Mesendoderm (in vitro differentiated cells): ENCODE results near the gene DNAI4.
A peak's percentile ranks its signal among the peaks of the same experiment; 100 is the strongest.
"Not testable (repeated sequence)": the region's sequence is repeated elsewhere in the genome, so short reads cannot be mapped to it uniquely, and the experiment has no call there.

Source experiments
- DNase-seq: peaks from one replicate; pipeline ENCODE4 v3.0.0; 2013
- H2AK5ac ChIP-seq: 2 replicates; pipeline ENCODE4 v1.6.1; 2013; ENCODE audit warnings: low read length, inconsistent platforms
- H2BK120ac ChIP-seq: 2 replicates; pipeline ENCODE4 v1.6.1; 2013; ENCODE audit warnings: low read depth, mild to moderate bottlenecking, low read length, moderate library complexity, mixed read lengths
- H2BK15ac ChIP-seq: replicated peaks from 2 replicates; pipeline ENCODE4 v1.6.1; 2013; ENCODE audit warnings: low read depth, mild to moderate bottlenecking, moderate library complexity
- H2BK5ac ChIP-seq: 2 replicates; pipeline ENCODE4 v1.6.1; 2013; ENCODE audit warnings: low read length, inconsistent platforms
- H3K18ac ChIP-seq: 2 replicates; pipeline ENCODE4 v1.6.1; 2013; ENCODE audit warnings: mild to moderate bottlenecking, low read length, mixed read lengths
- H3K23ac ChIP-seq: one replicate; pipeline ENCODE4 v1.6.1; 2013; ENCODE audit warnings: low read length
- H3K27ac ChIP-seq: 2 replicates; pipeline ENCODE4 v1.5.1; 2013; ENCODE audit warnings: low read depth, mild to moderate bottlenecking, inconsistent platforms, low read length, moderate library complexity
- H3K27me3 ChIP-seq: 2 replicates; pipeline ENCODE4 v1.6.1; 2013; ENCODE audit warnings: low read length, control low read depth, mild to moderate bottlenecking, inconsistent platforms; ENCODE audit not compliant: insufficient read depth, poor library complexity
- H3K36me3 ChIP-seq: 2 replicates; pipeline ENCODE4 v1.6.1; 2013; ENCODE audit warnings: low read length, inconsistent platforms; ENCODE audit not compliant: control insufficient read depth, insufficient read depth
- H3K4ac ChIP-seq: one replicate; pipeline ENCODE4 v1.6.1; 2013; ENCODE audit warnings: low read depth, mild to moderate bottlenecking, low read length, moderate library complexity
- H3K4me1 ChIP-seq: 2 replicates; pipeline ENCODE4 v1.6.1; 2013; ENCODE audit warnings: low read depth, low read length, inconsistent platforms; ENCODE audit not compliant: control insufficient read depth
- H3K4me2 ChIP-seq: 2 replicates; pipeline ENCODE4 v1.6.1; 2013; ENCODE audit warnings: low read length
- H3K4me3 ChIP-seq: 2 replicates; pipeline ENCODE4 v1.5.1; 2013; ENCODE audit warnings: mild to moderate bottlenecking, low read length
- H3K56ac ChIP-seq: one replicate; pipeline ENCODE4 v1.6.1; 2013; ENCODE audit warnings: low read length
- H3K79me1 ChIP-seq: 2 replicates; pipeline ENCODE4 v1.6.1; 2013; ENCODE audit warnings: low read length, inconsistent platforms
- H3K79me2 ChIP-seq: 2 replicates; pipeline ENCODE4 v1.6.1; 2013; ENCODE audit warnings: mild to moderate bottlenecking, low read length; ENCODE audit not compliant: control insufficient read depth, insufficient read depth
- H3K9ac ChIP-seq: 2 replicates; pipeline ENCODE4 v1.6.1; 2013; ENCODE audit warnings: low read length, inconsistent platforms
- H4K5ac ChIP-seq: one replicate; pipeline ENCODE4 v1.6.1; 2013; ENCODE audit warnings: low read length
- H4K8ac ChIP-seq: one replicate; pipeline ENCODE4 v1.6.1; 2013; ENCODE audit warnings: low read depth, mild to moderate bottlenecking, control low read depth, low read length, moderate library complexity
- WGBS: extraction: QIAGEN DNeasy Blood & Tissue Kit; methylation state at CpG from one replicate; pipeline ENCODE4 v1.1.7; 2013; ENCODE audit warnings: low lambda C conversion rate, missing lambda C conversion rate; ENCODE audit not compliant: insufficient coverage; ENCODE audit errors: extremely low coverage; 5-methylcytosine and 5-hydroxymethylcytosine counted together

DNAI4 gene

GRCh38 chr1:66917476-66917875 is 7.2 kb downstream of the DNAI4 start:
- Histone ChIP-seq H4K8ac (no peak overlapping the region), H2BK5ac (no peak overlapping the region), H3K9ac (no peak overlapping the region), H3K27ac (no peak overlapping the region), H3K4me1 (peaks cover 5% of the 10 kb centered on the region), H2AK5ac (no peak overlapping the region), H3K27me3 (no peaks in the 10 kb centered on the region), H3K4ac (no peak overlapping the region), H3K4me2 (no peak overlapping the region), H4K5ac (no peak overlapping the region), H3K23ac (no peak overlapping the region), H2BK120ac (no peak overlapping the region), H3K4me3 (no peak overlapping the region), H3K36me3 (no peaks in the 10 kb centered on the region), H3K56ac (no peak overlapping the region), H2BK15ac (no peak overlapping the region), H3K18ac (no peak overlapping the region), H3K79me1 (peaks cover 6% of the 10 kb centered on the region), H3K79me2 (peaks cover 2% of the 10 kb centered on the region)
- no peak for DNase-seq
- WGBS, result no CpG with 5 or more reads among the region's 1 CpG

- no peak overlapping the region for H3K27ac ChIP-seq
- no peaks in the 10 kb centered on the region for H3K36me3 ChIP-seq
- H3K4me3 ChIP-seq, result no peak overlapping the region
- H3K4ac ChIP-seq, result no peak overlapping the region
- WGBS, result no CpG with 5 or more reads among the region's 2 CpGs
- H3K4me1 ChIP-seq, result peaks cover 2% of the 10 kb centered on the region
- H2AK5ac ChIP-seq, result no peak overlapping the region
- no peak overlapping the region for H3K56ac ChIP-seq
- no peak overlapping the region for H3K23ac ChIP-seq
- H3K18ac ChIP-seq, result no peak overlapping the region
- no peaks in the 10 kb centered on the region for H3K27me3 ChIP-seq
- H3K9ac ChIP-seq, result no peak overlapping the region
- peaks cover 6% of the 10 kb centered on the region for H3K79me1 ChIP-seq
- no peaks in the 10 kb centered on the region for H3K79me2 ChIP-seq
- no peak overlapping the region for H2BK5ac ChIP-seq
- no peak overlapping the region for H4K8ac ChIP-seq
- H3K4me2 ChIP-seq, result no peak overlapping the region
- no peak overlapping the region for H2BK120ac ChIP-seq
- peak; percentile 81 for DNase-seq
- no peak overlapping the region for H2BK15ac ChIP-seq
- H4K5ac ChIP-seq, result no peak overlapping the region
These were observed 8.3 kb downstream of the DNAI4 start for GRCh38 chr1:66916320-66916719.

- H4K8ac ChIP-seq, DNase-seq, H2BK120ac ChIP-seq, H4K5ac ChIP-seq, H2BK15ac ChIP-seq, H3K4ac ChIP-seq, H2BK5ac ChIP-seq, H3K27ac ChIP-seq, H3K79me1 ChIP-seq, H2AK5ac ChIP-seq, H3K36me3 ChIP-seq, H3K56ac ChIP-seq, H3K9ac ChIP-seq, H3K23ac ChIP-seq, H3K4me1 ChIP-seq, H3K4me2 ChIP-seq, H3K4me3 ChIP-seq, H3K79me2 ChIP-seq, H3K18ac ChIP-seq, H3K27me3 ChIP-seq: not testable (repeated sequence)
- no CpG with 5 or more reads among the region's 1 CpG for WGBS
These were observed 9.5 kb downstream of the DNAI4 start for GRCh38 chr1:66915203-66915602.

- Histone ChIP-seq H2BK5ac (no peak overlapping the region), H2BK120ac (no peak overlapping the region), H3K27me3 (no peaks in the 10 kb centered on the region), H3K18ac (no peak overlapping the region), H3K23ac (no peak overlapping the region), H3K9ac (no peak overlapping the region), H3K4me1 (no peaks in the 10 kb centered on the region), H2AK5ac (no peak overlapping the region), H3K27ac (no peak overlapping the region), H3K4ac (no peak overlapping the region), H3K79me2 (no peaks in the 10 kb centered on the region), H3K4me2 (no peak overlapping the region), H4K5ac (no peak overlapping the region), H2BK15ac (no peak overlapping the region), H3K79me1 (no peaks in the 10 kb centered on the region), H3K56ac (no peak overlapping the region), H4K8ac (no peak overlapping the region), H3K36me3 (no peaks in the 10 kb centered on the region), H3K4me3 (no peak overlapping the region)
- no CpG with 5 or more reads among the region's 3 CpGs for WGBS
- no peak for DNase-seq
These were observed 30.9 kb downstream of the DNAI4 start for GRCh38 chr1:66893712-66894111.

- Histone ChIP-seq H2BK5ac (no peak overlapping the region), H3K4me3 (no peak overlapping the region), H4K5ac (no peak overlapping the region), H3K79me2 (no peaks in the 10 kb centered on the region), H3K27ac (no peak overlapping the region), H3K18ac (no peak overlapping the region), H3K79me1 (no peaks in the 10 kb centered on the region), H3K23ac (no peak overlapping the region), H2AK5ac (no peak overlapping the region), H4K8ac (no peak overlapping the region), H3K4ac (no peak overlapping the region), H3K56ac (no peak overlapping the region), H3K36me3 (no peaks in the 10 kb centered on the region), H3K9ac (no peak overlapping the region), H2BK120ac (no peak overlapping the region), H2BK15ac (no peak overlapping the region), H3K4me2 (no peak overlapping the region), H3K27me3 (no peaks in the 10 kb centered on the region), H3K4me1 (no peaks in the 10 kb centered on the region)
- no CpG with 5 or more reads among the region's 1 CpG for WGBS
- no peak for DNase-seq
These were observed 34.0 kb downstream of the DNAI4 start for GRCh38 chr1:66890621-66891020.

GRCh38 chr1:66889030-66889429 is 35.6 kb downstream of the DNAI4 start:
- Histone ChIP-seq H3K4ac (no peak overlapping the region), H2BK120ac (no peak overlapping the region), H3K27me3 (no peaks in the 10 kb centered on the region), H3K4me2 (no peak overlapping the region), H4K5ac (no peak overlapping the region), H4K8ac (no peak overlapping the region), H2AK5ac (no peak overlapping the region), H3K9ac (no peak overlapping the region), H3K27ac (no peak overlapping the region), H3K4me3 (no peak overlapping the region), H3K56ac (no peak overlapping the region), H3K79me1 (no peaks in the 10 kb centered on the region), H3K79me2 (no peaks in the 10 kb centered on the region), H3K23ac (no peak overlapping the region), H3K18ac (no peak overlapping the region), H3K4me1 (no peaks in the 10 kb centered on the region), H2BK15ac (no peak overlapping the region), H3K36me3 (no peaks in the 10 kb centered on the region), H2BK5ac (no peak overlapping the region)
- no CpG with 5 or more reads among the region's 1 CpG for WGBS
- no peak for DNase-seq
